ENCODE data around the gene ADAMTS10. TPM values are rescaled to one million over a fixed set of nuclear protein-coding genes. Genes with fewer than 3 reads are reported as not detected.
A peak's percentile ranks its signal among the peaks of the same experiment; 100 is the strongest.

Gene ADAMTS10
- total RNA-seq, 1 experiment from 2014 or later = 10.2 TPM

- TF ChIP-seq ZBTB33 (IDR thresholded peaks at IDR 0.05; ENCODE audit: extremely low read depth, insufficient replicate concordance, low read length) (no peak), ZFX (IDR thresholded peaks at IDR 0.05) (no peak), SP1 (IDR thresholded peaks at IDR 0.05; ENCODE audit: low read depth) (no peak), YY1 (IDR thresholded peaks at IDR 0.05; ENCODE audit: extremely low read depth, insufficient replicate concordance, low read depth, low read length) (no peak), CEBPB (IDR thresholded peaks at IDR 0.05; ENCODE audit: low read depth) (no peak), MAX (IDR thresholded peaks at IDR 0.05) (no peak), FOSL1 (IDR thresholded peaks at IDR 0.05; ENCODE audit: low read depth) (no peak), JUND (IDR thresholded peaks at IDR 0.05) (no peak), POLR2A (IDR thresholded peaks at IDR 0.05; ENCODE audit: borderline replicate concordance, extremely low read depth, insufficient read depth, insufficient read length) (no peak), EZH2 (IDR thresholded peaks at IDR 0.05) (no peak)
Measured at GRCh38 chr19:8589177-8589714, 21.3 kb downstream of the ADAMTS10 start (continued).

GRCh38 chr19:8585894-8586750 lies 24.4 kb downstream of the ADAMTS10 start:
- Histone ChIP-seq H3K4me1 (ENCODE audit: control insufficient read depth in 1 of 2, insufficient read depth in 2 of 2, low read length in 2 of 2) (peaks cover 0 to 9% of the 10 kb centered on the region in 2 experiments; a peak in 1 of 4 replicates), H4K20me1 (ENCODE audit: insufficient read depth) (no peaks in the 10 kb centered on the region), H3K4me3 (replicated peaks in 1 of 2; ENCODE audit: low read depth in 1 of 2, low read length in 2 of 2) (no peak overlapping the region), H3K36me3 (ENCODE audit: control insufficient read depth in 1 of 2, insufficient read depth in 2 of 2, low read length in 2 of 2) (no peaks in the 10 kb centered on the region), H3K79me2 (ENCODE audit: insufficient read depth, low read length) (no peaks in the 10 kb centered on the region), H2AFZ (ENCODE audit: low read depth, low read length, poor library complexity, severe bottlenecking) (no peak overlapping the region), H3K9me2 (ENCODE audit: insufficient read depth) (no peaks in the 10 kb centered on the region), H3K27me3 (ENCODE audit: insufficient read depth, low read length) (no peaks in the 10 kb centered on the region), H3K9me3 (ENCODE audit: control insufficient read depth in 1 of 2, insufficient read depth in 1 of 2, low read depth in 1 of 2, low read length in 2 of 2) (no peaks in the 10 kb centered on the region), H3K9ac (ENCODE audit: low read length) (no peak overlapping the region), H3K4me2 (ENCODE audit: low read length) (no peak overlapping the region), H3K27ac (ENCODE audit: low read depth, low read length) (no peak overlapping the region)
- DNase-seq (ENCODE audit: low read depth, low spot score) = peak; percentile 49
- peak; percentile 94 for ATAC-seq
- RAD21 ChIA-PET (ENCODE audit: low non-redundant PET in 1 of 2, low total read pairs in 2 of 2, uncharacterized antibody in 2 of 2, unreplicated experiment in 2 of 2) = no interaction called here
- TF ChIP-seq ZFX (IDR thresholded peaks at IDR 0.05) (no peak), RAD21 (IDR thresholded peaks at IDR 0.05; ENCODE audit: low read depth) (peak; percentile 77), TCF7L2 (IDR thresholded peaks at IDR 0.05; ENCODE audit: borderline replicate concordance, extremely low read depth, insufficient read depth, insufficient read length) (no peak)
- TF ChIP-seq, protein P1, sequence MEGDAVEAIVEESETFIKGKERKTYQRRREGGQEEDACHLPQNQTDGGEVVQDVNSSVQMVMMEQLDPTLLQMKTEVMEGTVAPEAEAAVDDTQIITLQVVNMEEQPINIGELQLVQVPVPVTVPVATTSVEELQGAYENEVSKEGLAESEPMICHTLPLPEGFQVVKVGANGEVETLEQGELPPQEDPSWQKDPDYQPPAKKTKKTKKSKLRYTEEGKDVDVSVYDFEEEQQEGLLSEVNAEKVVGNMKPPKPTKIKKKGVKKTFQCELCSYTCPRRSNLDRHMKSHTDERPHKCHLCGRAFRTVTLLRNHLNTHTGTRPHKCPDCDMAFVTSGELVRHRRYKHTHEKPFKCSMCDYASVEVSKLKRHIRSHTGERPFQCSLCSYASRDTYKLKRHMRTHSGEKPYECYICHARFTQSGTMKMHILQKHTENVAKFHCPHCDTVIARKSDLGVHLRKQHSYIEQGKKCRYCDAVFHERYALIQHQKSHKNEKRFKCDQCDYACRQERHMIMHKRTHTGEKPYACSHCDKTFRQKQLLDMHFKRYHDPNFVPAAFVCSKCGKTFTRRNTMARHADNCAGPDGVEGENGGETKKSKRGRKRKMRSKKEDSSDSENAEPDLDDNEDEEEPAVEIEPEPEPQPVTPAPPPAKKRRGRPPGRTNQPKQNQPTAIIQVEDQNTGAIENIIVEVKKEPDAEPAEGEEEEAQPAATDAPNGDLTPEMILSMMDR (IDR thresholded peaks at IDR 0.05 in 2 of 3, conservative IDR thresholded peaks at IDR 0.05 in 1 of 3; ENCODE audit: borderline replicate concordance in 1 of 3, insufficient read depth in 1 of 3, low read depth in 2 of 3, low read length in 2 of 3) = peak; percentile 83 to 87 (median 83)
- intact Hi-C loops (cut with micrococcal nuclease) = no loop called here
- CTCF ChIA-PET = interaction anchor here (0.6 to 2.7 kb wide), 5 partner anchors 9 to 482 kb away, joined by 3 to 12 read pairs (median 3); no protein-coding TSS in a partner anchor
- no TSS peak for BruUV-seq (replicated peaks)
- POLR2A ChIA-PET = no interaction called here
